Measurements from ENCODE around the gene UTP3.

- TF ChIP-seq CTCF (IDR thresholded peaks at IDR 0.05; ENCODE audit: extremely low read depth in 1 of 2, insufficient read depth in 1 of 2, low read depth in 1 of 2, low read length in 2 of 2) = no peak
- TF ChIP-seq EZH2 (IDR thresholded peaks at IDR 0.05; ENCODE audit: borderline replicate concordance, low read depth, low read length, severe bottlenecking) = no peak
- TF ChIP-seq POLR2A (IDR thresholded peaks at IDR 0.05; ENCODE audit: low read depth, low read length) = no peak
- no peak for TF ChIP-seq POLR2AphosphoS5 (IDR thresholded peaks at IDR 0.05; ENCODE audit: insufficient read depth, low read depth, low read length)
Measured at GRCh38 chr4:70688795-70689231, 481 bp downstream of the UTP3 start.

All from endothelial cell of umbilical vein (primary cell).